Gastroesophageal sphincter (tissue), 4 donors: ENCODE results near the gene NPHP1. TPM values are rescaled to one million over a fixed set of nuclear protein-coding genes. Genes with fewer than 3 reads are reported as not detected.
A peak's percentile ranks its signal among the peaks of the same experiment; 100 is the strongest.
"Not testable (repeated sequence)": the region's sequence is repeated elsewhere in the genome, so short reads cannot be mapped to it uniquely, and the experiment has no call there.

Experiments
- ATAC-seq: fragments of 150-250 bp; one replicate; pipeline ENCODE4 v1.9.1; 2016; ENCODE audit warnings: mild to moderate bottlenecking, moderate library complexity
- H3K27ac ChIP-seq, 4 donors: fragments of 200-600 bp; sonication (generic) in 3 of 4; 1 replicate in 3 of 4; 2 replicates in 1 of 4; pipeline ENCODE4 v1.5.1; 2016 to 2019
- H3K27me3 ChIP-seq: fragments of 200-600 bp; sonication (generic); one replicate; pipeline ENCODE4 v1.5.1; 2019
- H3K36me3 ChIP-seq, 2 donors: fragments of 200-600 bp; sonication (generic); one replicate each; pipeline ENCODE4 v1.5.1; 2019; ENCODE audit warnings: control low read depth in 1 of 2
- H3K4me1 ChIP-seq, 3 donors: fragments of 200-600 bp; sonication (generic); 1 replicate in 2 of 3; 2 replicates in 1 of 3; pipeline ENCODE4 v1.5.1; 2016 to 2019; ENCODE audit warnings: control low read depth in 2 of 3
- H3K4me3 ChIP-seq, 2 donors: fragments of 200-600 bp; sonication (generic); one replicate each; pipeline ENCODE4 v1.5.1; 2019; ENCODE audit warnings: mild to moderate bottlenecking in 1 of 2, moderate library complexity in 1 of 2
- H3K9me3 ChIP-seq, 3 donors: fragments of 200-600 bp; sonication (generic); one replicate each; pipeline ENCODE4 v1.5.1; 2017 to 2019; ENCODE audit warnings: control low read depth in 2 of 3
- EP300 ChIP-seq: sonication (generic); formaldehyde crosslinking; IDR thresholded peaks from one replicate; pipeline ENCODE4 v1.6.1; 2017; ENCODE audit warnings: antibody characterized with exemption, mild to moderate bottlenecking
- POLR2A ChIP-seq, 2 donors: fragments of 450-650 bp; IDR thresholded peaks; one replicate each; pipeline ENCODE4 v1.6.1; 2017; ENCODE audit warnings: antibody characterized with exemption in 2 of 2, mild to moderate bottlenecking in 2 of 2, moderate library complexity in 1 of 2
- POLR2AphosphoS5 ChIP-seq: sonication (generic); formaldehyde crosslinking; IDR thresholded peaks from one replicate; pipeline ENCODE4 v1.6.1; 2017; ENCODE audit warnings: antibody characterized with exemption
- WGBS, 2 donors: methylation state at CpG; one replicate each; pipeline ENCODE4 v1.1.5; 2018; ENCODE audit warnings: low coverage in 1 of 2; 5-methylcytosine and 5-hydroxymethylcytosine counted together
- total RNA-seq, 4 donors: library from RNA; depleted of rRNA; stranded (reverse); fragments of >200 nt; gene quantifications; one replicate each; pipeline ENCODE4 v1.1.0, GENCODE V29; 2016
- TF ChIP-seq, protein P1 (sequence below), 4 experiments: fragments of 200-600 bp in 2 of 4; fragments of 450-650 bp in 2 of 4; sonication (generic) in 1 of 4; IDR thresholded peaks; one replicate each; pipeline ENCODE4 v1.5.1; 2017 to 2019; ENCODE audit warnings: antibody characterized with exemption in 4 of 4, mild to moderate bottlenecking in 2 of 4, moderate library complexity in 2 of 4

NPHP1 gene
- total RNA-seq, 4 donors from 2014 or later: 8.2 to 19.5 (median 9.9) TPM

DNA sequence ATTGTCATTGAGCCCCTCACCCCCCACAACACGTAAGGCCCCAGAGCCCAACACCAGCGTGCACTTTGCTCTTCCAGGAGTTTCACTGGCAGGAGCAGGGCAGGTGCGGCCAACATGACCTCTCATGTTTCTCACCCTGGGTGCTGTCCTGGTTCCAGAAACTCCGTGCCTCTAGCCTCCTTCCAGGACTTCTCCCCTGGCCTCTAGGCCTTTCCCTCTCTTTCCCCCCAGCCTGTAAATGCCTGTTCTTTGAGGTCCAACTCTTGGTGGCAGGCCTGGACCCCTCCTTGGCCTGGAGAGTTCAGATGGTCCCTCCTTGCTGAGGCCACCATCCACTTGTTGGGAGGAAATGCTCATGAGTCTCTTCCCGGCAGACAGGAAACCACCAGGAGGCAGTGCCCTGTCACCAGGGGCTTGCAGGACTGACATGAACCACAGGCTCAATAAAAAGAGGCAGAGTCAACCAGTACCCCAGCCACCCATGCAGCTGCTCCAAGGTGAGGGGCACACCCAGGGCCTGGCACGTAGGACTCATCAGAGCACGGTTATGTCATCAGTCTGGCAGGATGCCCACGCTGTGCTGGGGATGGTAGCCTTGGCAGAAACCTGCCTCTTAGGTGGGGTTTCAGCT lies 90.7 kb downstream of the NPHP1 start:
- Histone ChIP-seq H3K4me3 (peak overlapping the region in 1 of 2 donors; percentile 51), H3K27ac (peak overlapping the region in 3 of 4 donors; percentile 63 to 64 (median 64)), H3K4me1 (peaks cover 0 to 19% (median 0%) of the 10 kb centered on the region in 3 donors), H3K36me3 (no peaks in the 10 kb centered on the region), H3K9me3 (no peaks in the 10 kb centered on the region), H3K27me3 (peaks cover 51% of the 10 kb centered on the region)
- WGBS, 2 donors: 92% methylated on average over 5 of the region's 8 CpGs; no CpG with 5 or more reads in 1 of the 2 donors
- no peak for ATAC-seq
- TF ChIP-seq EP300: no peak
- TF ChIP-seq, protein P1, sequence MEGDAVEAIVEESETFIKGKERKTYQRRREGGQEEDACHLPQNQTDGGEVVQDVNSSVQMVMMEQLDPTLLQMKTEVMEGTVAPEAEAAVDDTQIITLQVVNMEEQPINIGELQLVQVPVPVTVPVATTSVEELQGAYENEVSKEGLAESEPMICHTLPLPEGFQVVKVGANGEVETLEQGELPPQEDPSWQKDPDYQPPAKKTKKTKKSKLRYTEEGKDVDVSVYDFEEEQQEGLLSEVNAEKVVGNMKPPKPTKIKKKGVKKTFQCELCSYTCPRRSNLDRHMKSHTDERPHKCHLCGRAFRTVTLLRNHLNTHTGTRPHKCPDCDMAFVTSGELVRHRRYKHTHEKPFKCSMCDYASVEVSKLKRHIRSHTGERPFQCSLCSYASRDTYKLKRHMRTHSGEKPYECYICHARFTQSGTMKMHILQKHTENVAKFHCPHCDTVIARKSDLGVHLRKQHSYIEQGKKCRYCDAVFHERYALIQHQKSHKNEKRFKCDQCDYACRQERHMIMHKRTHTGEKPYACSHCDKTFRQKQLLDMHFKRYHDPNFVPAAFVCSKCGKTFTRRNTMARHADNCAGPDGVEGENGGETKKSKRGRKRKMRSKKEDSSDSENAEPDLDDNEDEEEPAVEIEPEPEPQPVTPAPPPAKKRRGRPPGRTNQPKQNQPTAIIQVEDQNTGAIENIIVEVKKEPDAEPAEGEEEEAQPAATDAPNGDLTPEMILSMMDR (IDR thresholded peaks at IDR 0.05): no peak
- no peak for TF ChIP-seq POLR2A (IDR thresholded peaks at IDR 0.05)
- TF ChIP-seq POLR2AphosphoS5: no peak

DNA sequence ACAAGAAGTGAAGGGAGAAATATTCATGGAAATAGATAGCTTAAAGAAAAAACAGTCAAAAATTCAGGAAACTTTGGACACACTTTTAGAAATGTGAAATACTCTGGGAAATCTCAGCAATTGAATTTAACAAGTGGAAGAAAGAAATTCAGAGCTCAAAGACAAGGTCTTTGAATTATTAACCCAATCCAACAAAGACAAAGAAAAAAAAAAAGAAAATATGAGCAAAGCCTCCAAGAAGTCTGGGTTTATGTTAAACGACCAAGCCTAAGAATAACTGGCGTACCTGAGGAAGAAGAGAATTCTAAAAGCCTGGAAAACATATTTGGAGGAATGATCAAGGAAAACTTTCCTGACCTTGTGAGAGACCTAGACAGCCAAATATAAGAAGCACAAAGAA lies 96.5 kb downstream of the NPHP1 start:
- peaks cover 23% of the 10 kb centered on the region for H3K27me3 ChIP-seq
- not testable (repeated sequence) for H3K36me3 ChIP-seq, H3K9me3 ChIP-seq, ATAC-seq, H3K4me3 ChIP-seq, H3K4me1 ChIP-seq, H3K27ac ChIP-seq
- 75 to 91% methylated on average over 2 of the region's 2 CpGs for WGBS, 2 donors

DNA sequence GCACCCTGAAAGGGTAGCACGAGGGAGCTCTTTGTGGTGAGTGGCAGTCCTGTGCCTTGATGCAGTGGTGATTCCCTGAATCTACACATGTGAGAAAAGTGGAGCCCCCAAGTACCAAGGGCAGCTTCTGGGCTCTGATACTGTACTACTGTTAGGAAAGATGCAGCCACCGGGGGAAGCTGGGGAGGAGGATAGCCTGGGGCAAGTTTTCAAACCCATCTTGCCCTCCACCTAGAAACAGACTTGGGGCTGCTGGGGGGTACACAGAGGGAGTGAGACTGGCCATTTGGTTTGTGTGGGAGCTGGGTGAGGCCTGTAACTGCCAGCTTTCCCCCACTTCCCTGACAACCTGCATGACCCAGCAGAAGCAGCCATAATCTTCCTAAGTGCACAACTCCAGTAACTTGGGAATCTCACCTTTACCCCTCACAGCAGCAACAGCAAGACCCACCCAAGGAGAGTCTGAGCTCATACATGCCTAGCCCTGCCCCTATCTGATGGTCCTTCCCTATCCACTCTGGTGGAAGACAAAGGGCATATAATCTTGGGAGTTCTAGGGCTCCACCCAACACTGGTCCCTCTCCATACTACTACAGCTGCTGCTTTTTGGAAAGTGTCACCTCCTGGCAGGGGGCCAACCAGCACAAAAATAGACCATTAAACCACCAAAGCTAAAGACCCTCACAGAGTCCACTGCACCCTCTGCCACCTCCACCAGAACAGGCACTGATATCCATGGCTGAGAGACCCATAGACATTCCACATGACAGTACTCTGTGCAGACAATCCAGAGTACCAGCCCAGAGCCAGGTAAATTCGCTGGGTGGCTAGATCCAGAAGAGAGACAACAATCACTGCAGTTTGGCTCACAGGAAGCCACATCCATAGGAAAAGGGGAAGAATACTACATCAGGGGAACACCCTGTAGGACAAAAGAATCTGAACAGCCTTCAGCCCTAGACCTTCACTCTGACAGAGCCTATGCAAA lies 97.4 kb downstream of the NPHP1 start:
- H3K36me3 ChIP-seq: no peaks in the 10 kb centered on the region
- H3K9me3 ChIP-seq: no peaks in the 10 kb centered on the region
- WGBS, 2 donors: 93 to 100% methylated on average over 1 to 3 of the region's 3 CpGs
- H3K27me3 ChIP-seq: peaks cover 23% of the 10 kb centered on the region
- ATAC-seq: no peak
- no peak overlapping the region for H3K27ac ChIP-seq
- TF ChIP-seq EP300 (no peak), POLR2AphosphoS5 (no peak), POLR2A (IDR thresholded peaks at IDR 0.05) (no peak)
- TF ChIP-seq, protein P1 (IDR thresholded peaks at IDR 0.05): no peak
- no peak overlapping the region for H3K4me3 ChIP-seq
- no peaks in the 10 kb centered on the region for H3K4me1 ChIP-seq

DNA sequence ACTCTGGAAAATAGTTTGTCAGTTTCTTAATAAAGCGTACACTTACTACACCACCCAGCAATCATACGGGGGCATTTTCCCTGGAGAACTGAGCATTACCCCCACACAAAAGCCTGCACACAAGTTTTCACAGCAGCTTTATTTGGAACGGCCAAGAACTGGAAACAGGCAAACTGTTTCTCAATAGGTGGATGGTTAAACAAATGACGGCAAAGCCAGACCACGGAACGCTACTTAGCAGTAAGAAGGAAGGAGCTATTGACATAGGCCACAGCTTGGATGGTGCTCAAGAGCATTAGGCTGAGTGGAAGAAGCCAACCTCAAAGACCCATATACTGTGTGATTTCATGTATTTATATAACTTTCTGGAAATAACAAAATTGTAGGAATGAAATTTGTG lies 98.2 kb downstream of the NPHP1 start:
- H3K4me1 ChIP-seq: peaks cover 0 to 7% (median 5%) of the 10 kb centered on the region in 3 donors
- no peak overlapping the region for H3K4me3 ChIP-seq
- H3K9me3 ChIP-seq: no peaks in the 10 kb centered on the region
- peaks cover 23% of the 10 kb centered on the region for H3K27me3 ChIP-seq
- H3K27ac ChIP-seq: no peak overlapping the region
- H3K36me3 ChIP-seq: no peaks in the 10 kb centered on the region
- WGBS, 2 donors: 46 to 100% methylated on average over 1 to 6 of the region's 6 CpGs
- TF ChIP-seq, protein P1 (IDR thresholded peaks at IDR 0.05): no peak
- TF ChIP-seq POLR2A (IDR thresholded peaks at IDR 0.05) (no peak), POLR2AphosphoS5 (no peak), EP300 (no peak)
- ATAC-seq: no peak

DNA sequence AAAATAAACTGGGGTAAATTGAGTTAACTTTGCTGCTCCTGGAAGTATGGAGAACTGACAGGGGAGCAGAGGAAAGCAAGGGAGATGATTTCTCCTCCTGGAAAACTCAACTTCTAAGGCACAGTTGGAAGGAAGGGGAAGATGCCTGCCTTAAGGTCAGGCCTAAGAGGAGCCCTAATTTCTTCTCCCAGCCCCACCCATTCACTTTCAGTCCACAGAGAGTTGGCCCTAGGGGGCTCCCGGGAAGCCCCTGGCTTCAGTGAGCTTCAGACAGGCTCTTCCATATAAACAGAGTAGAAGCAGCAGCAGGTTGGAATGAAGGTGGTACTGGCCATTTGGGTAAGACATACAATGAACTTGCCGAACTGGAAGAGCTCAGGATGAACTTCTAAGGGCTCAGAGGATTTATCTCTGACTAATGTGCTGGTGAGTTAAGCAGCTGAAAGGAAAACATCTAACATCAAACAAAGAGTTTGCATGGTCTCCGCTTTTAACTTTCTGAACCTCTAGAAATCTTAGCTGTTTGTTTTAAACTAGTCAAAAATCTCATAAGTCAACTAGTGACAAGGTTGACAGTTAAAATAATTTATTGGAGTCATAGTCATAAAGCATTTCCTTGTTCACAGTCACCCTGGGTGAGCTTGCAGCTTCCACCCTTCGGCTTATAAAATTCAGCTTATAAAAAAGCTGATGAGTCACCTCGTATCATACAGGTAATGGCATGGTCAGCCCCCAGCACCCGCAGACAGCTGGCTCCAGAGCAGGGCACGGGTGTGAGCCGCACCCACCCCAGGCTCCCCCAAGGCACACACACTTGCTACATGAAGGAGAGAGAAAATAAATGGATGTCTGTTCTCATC lies 99.0 kb downstream of the NPHP1 start:
- Histone ChIP-seq H3K36me3 (no peaks in the 10 kb centered on the region), H3K4me3 (no peak overlapping the region), H3K27me3 (peaks cover 23% of the 10 kb centered on the region), H3K9me3 (no peaks in the 10 kb centered on the region), H3K4me1 (peaks cover 0 to 15% (median 9%) of the 10 kb centered on the region in 3 donors), H3K27ac (no peak overlapping the region)
- TF ChIP-seq, protein P1 (IDR thresholded peaks at IDR 0.05): no peak
- TF ChIP-seq EP300: no peak
- no peak for TF ChIP-seq POLR2AphosphoS5
- TF ChIP-seq POLR2A (IDR thresholded peaks at IDR 0.05): no peak
- 33 to 41% methylated on average over 6 to 8 of the region's 8 CpGs for WGBS, 2 donors
- no peak for ATAC-seq
